ENCODE results near the gene ANAPC1.
A peak's percentile ranks its signal among the peaks of the same experiment; 100 is the strongest.
"Not testable (repeated sequence)": the region's sequence is repeated elsewhere in the genome, so short reads cannot be mapped to it uniquely, and the experiment has no call there.

Gene ANAPC1

DNA sequence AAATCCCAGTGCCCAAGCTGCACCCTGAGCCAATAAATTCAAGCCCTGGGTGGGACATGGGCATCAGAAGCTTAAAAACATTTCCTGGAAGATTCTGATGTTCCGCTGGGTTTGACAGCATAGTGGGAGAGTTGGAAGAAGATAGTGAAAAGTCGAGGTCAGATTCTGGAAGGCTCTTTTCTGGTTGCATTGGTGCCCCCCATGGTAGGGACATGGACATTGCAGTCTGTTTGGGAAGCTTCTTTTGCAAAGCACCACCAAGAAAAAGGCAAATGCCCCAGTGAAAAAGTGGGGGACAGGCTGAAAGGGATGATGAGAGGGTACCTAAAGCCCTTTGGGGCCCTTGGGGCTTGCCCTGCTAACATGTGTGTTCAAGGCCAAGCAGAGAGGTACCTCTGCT, 35.4 kb upstream of the ANAPC1 start:
- Histone ChIP-seq H3K27ac (no peak overlapping the region), H3K36me3 (ENCODE audit: insufficient read depth, low read length) (no peaks in the 10 kb centered on the region), H3K9me3 (ENCODE audit: low read depth, low read length) (no peaks in the 10 kb centered on the region), H3K4me3 (no peak overlapping the region), H3K9ac (ENCODE audit: insufficient read length) (no peak overlapping the region)
- no peak for DNase-seq (ENCODE audit: low read depth, low spot score)
- TF ChIP-seq EZH2 (IDR thresholded peaks at IDR 0.05) (no peak), POLR2AphosphoS5 (IDR thresholded peaks at IDR 0.05; ENCODE audit: borderline replicate concordance, low read depth, low read length) (no peak), FOXP2 (optimal IDR thresholded peaks at IDR 0.05; ENCODE audit: control extremely low read depth, extremely low read length, insufficient read depth) (no peak)

- TF ChIP-seq POLR2AphosphoS5 (IDR thresholded peaks at IDR 0.05; ENCODE audit: borderline replicate concordance, low read depth, low read length), result peak; percentile 40; the same call in 1 of the 2 replicates
- TF ChIP-seq FOXP2 (optimal IDR thresholded peaks at IDR 0.05; ENCODE audit: control extremely low read depth, extremely low read length, insufficient read depth), result no peak
- no peak for TF ChIP-seq EZH2 (IDR thresholded peaks at IDR 0.05)
- no peaks in the 10 kb centered on the region for H3K36me3 ChIP-seq (ENCODE audit: insufficient read depth, low read length)
- peak; percentile 65 for DNase-seq (ENCODE audit: low read depth, low spot score)
- H3K9ac ChIP-seq (ENCODE audit: insufficient read length), result peak overlapping the region; percentile 32
- H3K4me3 ChIP-seq, result peak overlapping the region; percentile 69
- H3K27ac ChIP-seq, result peak overlapping the region; percentile 54; the same call in 1 of the 2 replicates
- H3K9me3 ChIP-seq (ENCODE audit: low read depth, low read length), result no peaks in the 10 kb centered on the region
These were observed 34.4 kb upstream of the ANAPC1 start for GRCh38 chr2:111918383-111918806.

DNA sequence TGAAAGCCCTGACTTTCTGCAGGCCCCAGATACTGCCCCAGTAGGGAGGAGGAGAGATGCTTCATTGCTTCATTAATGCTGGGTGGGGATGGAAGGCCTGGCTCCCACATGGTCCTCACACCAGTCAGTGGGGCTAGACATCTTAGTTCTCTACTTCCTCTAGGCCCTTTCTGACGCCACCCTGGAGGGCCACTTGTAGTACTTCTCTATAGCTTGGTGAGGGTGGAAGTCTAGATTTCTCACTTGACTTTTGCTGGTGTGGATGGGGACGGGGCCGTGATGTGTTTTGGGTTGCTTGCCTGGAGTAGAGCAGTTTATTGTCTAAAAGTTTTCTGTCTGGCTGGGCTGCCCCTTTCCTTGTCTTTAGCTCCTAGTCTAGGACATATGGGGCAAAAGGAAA, 33.1 kb upstream of the ANAPC1 start:
- no peak overlapping the region for H3K9ac ChIP-seq (ENCODE audit: insufficient read length)
- no peaks in the 10 kb centered on the region for H3K9me3 ChIP-seq (ENCODE audit: low read depth, low read length)
- TF ChIP-seq POLR2AphosphoS5 (IDR thresholded peaks at IDR 0.05; ENCODE audit: borderline replicate concordance, low read depth, low read length), result no peak
- no peak for TF ChIP-seq FOXP2 (optimal IDR thresholded peaks at IDR 0.05; ENCODE audit: control extremely low read depth, extremely low read length, insufficient read depth)
- no peak for TF ChIP-seq EZH2 (IDR thresholded peaks at IDR 0.05)

DNA sequence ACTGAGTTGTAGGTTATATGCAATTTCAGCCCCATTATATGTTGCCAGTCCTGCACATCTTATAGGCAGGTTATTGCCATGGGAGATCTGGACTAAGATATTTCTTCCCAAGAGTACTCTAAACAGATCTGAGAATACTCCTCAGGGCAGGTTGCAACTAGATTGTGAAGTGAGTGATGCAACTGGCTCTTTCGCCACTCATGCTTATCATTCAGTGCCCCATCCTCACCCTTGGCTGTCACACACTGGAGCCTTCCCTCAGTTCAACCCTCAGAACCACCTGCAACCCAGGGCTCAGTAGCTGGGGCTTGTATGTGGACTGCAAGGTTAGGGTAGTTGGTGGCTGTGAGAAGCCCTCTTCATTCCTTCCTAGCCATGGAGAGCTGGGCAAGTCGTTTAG, 28.6 kb upstream of the ANAPC1 start:
- Histone ChIP-seq H3K27ac (no peak overlapping the region), H3K36me3 (ENCODE audit: insufficient read depth, low read length) (no peaks in the 10 kb centered on the region), H3K4me3 (no peak overlapping the region), H3K9me3 (ENCODE audit: low read depth, low read length) (no peaks in the 10 kb centered on the region), H3K9ac (ENCODE audit: insufficient read length) (no peak overlapping the region)
- no peak for DNase-seq (ENCODE audit: low read depth, low spot score)
- TF ChIP-seq POLR2AphosphoS5 (IDR thresholded peaks at IDR 0.05; ENCODE audit: borderline replicate concordance, low read depth, low read length), result no peak
- no peak for TF ChIP-seq EZH2 (IDR thresholded peaks at IDR 0.05)
- TF ChIP-seq FOXP2 (optimal IDR thresholded peaks at IDR 0.05; ENCODE audit: control extremely low read depth, extremely low read length, insufficient read depth), result no peak

More for the DNA sequence above, 33.1 kb upstream of the ANAPC1 start:
- DNase-seq (ENCODE audit: low read depth, low spot score), result no peak
- H3K4me3 ChIP-seq, result no peak overlapping the region
- H3K36me3 ChIP-seq (ENCODE audit: insufficient read depth, low read length), result no peaks in the 10 kb centered on the region
- H3K27ac ChIP-seq, result no peak overlapping the region

GRCh38 chr2:111911295-111911977, 27.4 kb upstream of the ANAPC1 start:
- H3K4me3 ChIP-seq; DNase-seq (ENCODE audit: low read depth, low spot score); H3K36me3 ChIP-seq (ENCODE audit: insufficient read depth, low read length); H3K9ac ChIP-seq (ENCODE audit: insufficient read length); H3K9me3 ChIP-seq (ENCODE audit: low read depth, low read length); H3K27ac ChIP-seq: not testable (repeated sequence)

DNA sequence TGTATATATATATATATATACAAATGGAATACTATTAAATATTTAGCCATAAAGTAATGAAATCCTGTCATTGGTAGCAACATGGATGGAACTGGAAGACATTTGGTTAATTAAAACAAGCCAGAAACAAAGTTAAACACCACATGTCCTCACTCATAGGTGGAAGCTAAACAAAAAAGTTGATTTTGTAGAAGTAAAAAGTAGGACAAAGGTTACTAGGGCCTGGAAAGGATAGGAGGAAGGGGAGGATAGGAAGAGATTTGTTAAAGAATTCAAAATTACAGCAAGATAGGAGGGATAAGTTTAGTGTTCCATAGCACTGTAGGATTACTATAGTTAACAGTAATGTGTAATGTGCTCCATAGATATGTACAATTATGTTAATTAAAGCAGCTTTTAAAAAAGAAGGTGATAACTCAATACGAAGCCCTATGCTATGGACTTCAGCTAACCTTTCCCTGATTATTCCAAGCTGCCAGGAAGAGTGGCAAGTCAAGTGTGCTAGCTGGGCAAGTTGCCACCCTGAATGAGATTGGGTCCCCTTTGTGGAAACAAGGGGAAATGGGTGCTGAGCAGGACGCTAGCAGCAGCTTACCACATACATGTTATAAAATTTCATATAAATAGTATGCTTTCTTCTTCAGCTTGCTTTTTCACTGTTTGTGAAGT, 26.8 kb upstream of the ANAPC1 start:
- H3K36me3 ChIP-seq (ENCODE audit: insufficient read depth, low read length), result no peaks in the 10 kb centered on the region
- DNase-seq (ENCODE audit: low read depth, low spot score), result no peak
- H3K9me3 ChIP-seq (ENCODE audit: low read depth, low read length), result no peaks in the 10 kb centered on the region
- no peak overlapping the region for H3K4me3 ChIP-seq
- TF ChIP-seq FOXP2 (optimal IDR thresholded peaks at IDR 0.05; ENCODE audit: control extremely low read depth, extremely low read length, insufficient read depth) (no peak), POLR2AphosphoS5 (IDR thresholded peaks at IDR 0.05; ENCODE audit: borderline replicate concordance, low read depth, low read length) (no peak), EZH2 (IDR thresholded peaks at IDR 0.05) (no peak)
- no peak overlapping the region for H3K27ac ChIP-seq
- H3K9ac ChIP-seq (ENCODE audit: insufficient read length), result no peak overlapping the region

DNA sequence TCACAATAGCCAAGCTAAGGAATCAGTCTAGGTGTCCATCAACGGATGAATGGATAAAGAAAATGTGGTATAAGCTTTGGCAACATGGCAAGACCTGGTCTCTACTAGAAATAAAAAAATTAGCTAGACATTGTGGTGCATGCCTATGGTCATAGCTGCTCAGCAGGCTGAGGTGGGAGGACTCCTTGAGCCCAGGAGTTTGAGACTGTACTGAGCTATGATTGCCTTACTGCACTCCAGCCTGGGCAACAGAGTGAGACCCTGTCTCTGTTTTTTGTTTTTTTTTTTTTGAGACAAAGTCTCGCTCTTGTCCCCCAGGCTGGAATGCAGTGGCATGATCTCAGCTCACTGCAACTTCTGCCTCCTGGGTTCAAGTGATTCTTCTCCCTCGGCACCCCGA, 26.0 kb upstream of the ANAPC1 start:
- not testable (repeated sequence) for DNase-seq (ENCODE audit: low read depth, low spot score); H3K9ac ChIP-seq (ENCODE audit: insufficient read length); H3K36me3 ChIP-seq (ENCODE audit: insufficient read depth, low read length); H3K27ac ChIP-seq; H3K4me3 ChIP-seq; H3K9me3 ChIP-seq (ENCODE audit: low read depth, low read length)

GRCh38 chr2:111909079-111909478, 25.1 kb upstream of the ANAPC1 start:
- DNase-seq (ENCODE audit: low read depth, low spot score), result no peak
- Histone ChIP-seq H3K27ac (no peak overlapping the region), H3K36me3 (ENCODE audit: insufficient read depth, low read length) (no peaks in the 10 kb centered on the region), H3K4me3 (no peak overlapping the region), H3K9me3 (ENCODE audit: low read depth, low read length) (no peaks in the 10 kb centered on the region), H3K9ac (ENCODE audit: insufficient read length) (no peak overlapping the region)
- TF ChIP-seq EZH2 (IDR thresholded peaks at IDR 0.05) (no peak), POLR2AphosphoS5 (IDR thresholded peaks at IDR 0.05; ENCODE audit: borderline replicate concordance, low read depth, low read length) (no peak)

DNA sequence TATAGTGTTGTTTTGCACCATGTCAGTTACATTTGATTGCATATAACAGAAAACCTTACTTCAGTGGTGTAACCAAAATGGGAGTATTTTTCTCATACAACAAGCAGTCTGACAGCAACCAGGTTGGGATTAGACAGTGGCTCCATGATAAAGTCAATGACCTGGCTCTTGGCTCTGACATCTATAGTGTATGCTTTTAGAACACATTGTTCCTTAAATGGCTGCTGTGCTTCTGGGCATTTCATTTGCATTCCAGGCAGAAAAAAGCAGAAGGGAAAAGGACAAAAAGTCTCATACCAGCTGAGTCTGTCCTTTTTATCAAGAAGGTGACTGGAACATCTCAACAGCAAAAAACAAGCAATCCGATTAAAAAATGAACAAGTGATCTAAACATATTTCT, 24.6 kb upstream of the ANAPC1 start:
- TF ChIP-seq EZH2 (IDR thresholded peaks at IDR 0.05) (no peak), FOXP2 (optimal IDR thresholded peaks at IDR 0.05; ENCODE audit: control extremely low read depth, extremely low read length, insufficient read depth) (no peak), POLR2AphosphoS5 (IDR thresholded peaks at IDR 0.05; ENCODE audit: borderline replicate concordance, low read depth, low read length) (no peak)
- DNase-seq (ENCODE audit: low read depth, low spot score), result no peak
- no peak overlapping the region for H3K4me3 ChIP-seq
- no peak overlapping the region for H3K27ac ChIP-seq
- H3K9ac ChIP-seq (ENCODE audit: insufficient read length), result no peak overlapping the region
- no peaks in the 10 kb centered on the region for H3K9me3 ChIP-seq (ENCODE audit: low read depth, low read length)
- no peaks in the 10 kb centered on the region for H3K36me3 ChIP-seq (ENCODE audit: insufficient read depth, low read length)

Data from SK-N-MC (cell line).